HCT116 (cell line): ENCODE data around the gene ROS1. TPM values are rescaled to one million over a fixed set of nuclear protein-coding genes. Genes with fewer than 3 reads are reported as not detected.

Experiments
- ATAC-seq: fragments of 200-7000 bp; cut with Tn5 transposase; 2 replicates; pipeline ENCODE4 v1.9.1; 2020; ENCODE audit warnings: mild to moderate bottlenecking, moderate library complexity
- BruUV-seq: library from RNA; stranded (reverse); fragments of 400-500 nt; replicated peaks from 2 replicates; lab custom pipeline; 2021; lab: Mats Ljungman, UMichigan
- CTCF ChIA-PET: fragments of 300-600 bp; sonication (Branson Sonifier 250); formaldehyde crosslinking; loops from one replicate; lab custom pipeline; 2021; ENCODE audit warnings: antibody characterized with exemption; lab: Charles Lee
- POLR2A ChIA-PET: fragments of 300-600, 350-600 bp; sonication (Branson Sonifier 250); formaldehyde crosslinking; loops from one replicate; lab custom pipeline; 2021; ENCODE audit warnings: antibody characterized with exemption; lab: Charles Lee
- RAD21 ChIA-PET, 2 experiments: fragments of 300-600 bp; sonication (Branson Sonifier 250); formaldehyde crosslinking; loops; one replicate each; lab custom pipeline; 2023; ENCODE audit warnings: low total read pairs in 2 of 2; ENCODE audit not compliant: uncharacterized antibody in 2 of 2, unreplicated experiment in 2 of 2, low non-redundant PET in 1 of 2; lab: Charles Lee
- DNase-seq: peaks from one replicate; pipeline ENCODE4 v3.0.0-alpha.2; 2010; ENCODE audit warnings: low read depth, low spot score
- H2AFZ ChIP-seq: fragments of 200-600 bp; shearing (Covaris generic), sonication (generic); 2 replicates; pipeline ENCODE4 v1.6.1; 2017; ENCODE audit warnings: low read depth, mixed run types, mixed read lengths, antibody characterized with exemption, low read length; ENCODE audit not compliant: poor library complexity, severe bottlenecking
- H3K27ac ChIP-seq: 2 replicates; pipeline ENCODE4 v1.5.1; 2012; ENCODE audit warnings: low read depth, low read length
- H3K27me3 ChIP-seq: fragments of 200-600 bp; sonication (generic); 2 replicates; pipeline ENCODE4 v1.6.1; 2016; ENCODE audit warnings: mixed run types, low read length, mixed read lengths; ENCODE audit not compliant: insufficient read depth
- H3K36me3 ChIP-seq, 2 experiments: fragments of 200-500 bp in 1 of 2; fragments of 200-600 bp in 1 of 2; sonication (Bioruptor generic) in 1 of 2; sonication (generic) in 1 of 2; 2 replicates each; pipeline versions ENCODE4 v1.5.1 to v1.6.1; 2014 to 2016; ENCODE audit warnings: low read length in 2 of 2, inconsistent platforms in 1 of 2, mixed read lengths in 1 of 2, mixed run types in 1 of 2; ENCODE audit not compliant: insufficient read depth in 2 of 2, control insufficient read depth in 1 of 2
- H3K4me1 ChIP-seq, 2 experiments: fragments of 200-600 bp in 1 of 2; sonication (generic) in 1 of 2; 2 replicates each; pipeline versions ENCODE4 v1.5.1 to v1.6.1; 2012 to 2017; ENCODE audit warnings: low read length in 2 of 2, inconsistent platforms in 1 of 2, mild to moderate bottlenecking in 1 of 2, mixed read lengths in 1 of 2, mixed run types in 1 of 2, moderate library complexity in 1 of 2; ENCODE audit not compliant: insufficient read depth in 2 of 2, control insufficient read depth in 1 of 2
- H3K4me2 ChIP-seq: fragments of 200-600 bp; sonication (generic); 2 replicates; pipeline ENCODE4 v1.6.1; 2017; ENCODE audit warnings: mixed run types, low read length, mixed read lengths
- H3K4me3 ChIP-seq, 2 experiments: fragments of 200-600 bp in 1 of 2; sonication (generic) in 1 of 2; replicated peaks in 1 of 2; 2 replicates each; pipeline ENCODE4 v1.5.1; 2011 to 2016; ENCODE audit warnings: low read length in 2 of 2, control low read depth in 1 of 2, low read depth in 1 of 2, mild to moderate bottlenecking in 1 of 2, mixed read lengths in 1 of 2, mixed run types in 1 of 2
- H3K79me2 ChIP-seq: fragments of 200-600 bp; sonication (generic); 2 replicates; pipeline ENCODE4 v1.6.1; 2017; ENCODE audit warnings: mild to moderate bottlenecking, mixed run types, low read length, moderate library complexity, mixed read lengths; ENCODE audit not compliant: insufficient read depth
- H3K9ac ChIP-seq: fragments of 200-600 bp; sonication (generic); 2 replicates; pipeline ENCODE4 v1.6.1; 2016; ENCODE audit warnings: low read length, mixed read lengths
- H3K9me2 ChIP-seq: fragments of 200-600 bp; sonication (generic), shearing (Covaris generic); 2 replicates; pipeline ENCODE4 v1.6.1; 2017; ENCODE audit warnings: mixed run types, mild to moderate bottlenecking, moderate library complexity; ENCODE audit not compliant: insufficient read depth
- H3K9me3 ChIP-seq, 2 experiments: fragments of 200-500 bp in 1 of 2; fragments of 200-600 bp in 1 of 2; sonication (Bioruptor generic) in 1 of 2; sonication (generic) in 1 of 2; 2 replicates each; pipeline ENCODE4 v1.6.1; 2014 to 2017; ENCODE audit warnings: low read length in 2 of 2, mixed read lengths in 2 of 2, inconsistent platforms in 1 of 2, low read depth in 1 of 2, mild to moderate bottlenecking in 1 of 2, mixed run types in 1 of 2, moderate library complexity in 1 of 2; ENCODE audit not compliant: control insufficient read depth in 1 of 2, insufficient read depth in 1 of 2
- H4K20me1 ChIP-seq: fragments of 200-600 bp; sonication (generic), shearing (Covaris generic); 2 replicates; pipeline ENCODE4 v1.6.1; 2017; ENCODE audit warnings: mixed run types, mild to moderate bottlenecking, moderate library complexity; ENCODE audit not compliant: insufficient read depth
- ATF3 ChIP-seq: IDR thresholded peaks from 2 replicates; pipeline ENCODE4 v1.6.1; 2012
- CBX3 ChIP-seq: IDR thresholded peaks from 2 replicates; pipeline ENCODE4 v1.6.1; 2012; ENCODE audit warnings: low read depth
- CTCF ChIP-seq, 3 experiments: fragments of 200-600 bp in 1 of 3; sonication (generic) in 1 of 3; IDR thresholded peaks in 2 of 3; conservative IDR thresholded peaks in 1 of 3; 2 replicates each; pipeline ENCODE4 v1.5.1; 2012 to 2017; ENCODE audit warnings: low read depth in 2 of 3, low read length in 2 of 3, antibody characterized with exemption in 1 of 3, borderline replicate concordance in 1 of 3, control low read depth in 1 of 3, mild to moderate bottlenecking in 1 of 3, mixed read lengths in 1 of 3, mixed run types in 1 of 3, moderate library complexity in 1 of 3; ENCODE audit not compliant: insufficient read depth in 1 of 3
- EGR1 ChIP-seq: IDR thresholded peaks from 2 replicates; pipeline ENCODE4 v1.6.1; 2012; ENCODE audit warnings: low read depth
- EZH2phosphoT487 ChIP-seq: fragments of 200-600 bp; IDR thresholded peaks from 2 replicates; pipeline ENCODE4 v1.6.1; 2018; ENCODE audit warnings: antibody characterized with exemption, borderline replicate concordance
- FOSL1 ChIP-seq: IDR thresholded peaks from 2 replicates; pipeline ENCODE4 v1.6.1; 2012; ENCODE audit warnings: low read depth
- JUND ChIP-seq: IDR thresholded peaks from 2 replicates; pipeline ENCODE4 v1.6.1; 2012
- POLR2A ChIP-seq: IDR thresholded peaks from 2 replicates; pipeline ENCODE4 v1.7.0; 2011; ENCODE audit warnings: borderline replicate concordance; ENCODE audit not compliant: insufficient read depth, insufficient read length; ENCODE audit errors: extremely low read depth
- POLR2AphosphoS5 ChIP-seq: IDR thresholded peaks from 2 replicates; pipeline ENCODE4 v1.6.1; 2011; ENCODE audit warnings: mild to moderate bottlenecking, low read depth, low read length, moderate library complexity
- TCF7L2 ChIP-seq: IDR thresholded peaks from 2 replicates; pipeline ENCODE4 v1.7.0; 2011; ENCODE audit warnings: borderline replicate concordance, inconsistent platforms; ENCODE audit not compliant: insufficient read depth, insufficient read length; ENCODE audit errors: extremely low read depth
- YY1 ChIP-seq: IDR thresholded peaks from 2 replicates; pipeline ENCODE4 v1.6.1; 2011; ENCODE audit warnings: low read length, low read depth, moderate library complexity, mild to moderate bottlenecking; ENCODE audit not compliant: insufficient replicate concordance; ENCODE audit errors: extremely low read depth
- ZBTB33 ChIP-seq: IDR thresholded peaks from 2 replicates; pipeline ENCODE4 v1.6.1; 2011; ENCODE audit warnings: mild to moderate bottlenecking, low read length, moderate library complexity; ENCODE audit not compliant: insufficient replicate concordance; ENCODE audit errors: extremely low read depth
- ZFX ChIP-seq: fragments of 450-650 bp; IDR thresholded peaks from 2 replicates; pipeline ENCODE4 v1.6.1; 2017
- intact Hi-C: fragments of 100-400 bp; cut with micrococcal nuclease; formaldehyde crosslinking; loops from 2 replicates; pipeline ENCODE4 v1.10.0; 2022
- total RNA-seq: library from RNA; stranded (reverse); gene quantifications from one replicate; pipeline ENCODE4 v1.2.1, GENCODE V29; 2021; ENCODE audit not compliant: unreplicated experiment

Gene ROS1
- total RNA-seq, 1 experiment from 2014 or later = not detected

GRCh38 chr6:117418320-117418719, 7.4 kb downstream of the ROS1 start:
- H3K4me3 ChIP-seq = no peak overlapping the region
- ChIA-PET POLR2A (interaction anchor here (0.6 kb wide), 1 partner anchor 20 kb away, joined by 3 read pairs; no protein-coding TSS in a partner anchor), CTCF (no interaction called here), RAD21 (no interaction called here)
- H3K4me2 ChIP-seq = no peak overlapping the region
- H3K79me2 ChIP-seq = no peaks in the 10 kb centered on the region
- H3K9me3 ChIP-seq = no peaks in the 10 kb centered on the region
- TF ChIP-seq FOSL1 (no peak), POLR2A (no peak), CBX3 (no peak), EZH2phosphoT487 (no peak), POLR2AphosphoS5 (no peak), ZFX (no peak), ZBTB33 (no peak), CTCF (IDR thresholded peaks at IDR 0.05 in 2 of 3, conservative IDR thresholded peaks at IDR 0.05 in 1 of 3; ENCODE audit: borderline replicate concordance in 1 of 3, insufficient read depth in 1 of 3, low read depth in 2 of 3, low read length in 2 of 3) (no peak), TCF7L2 (no peak), JUND (no peak), ATF3 (no peak), YY1 (no peak), EGR1 (no peak)
- TF ChIP-seq, all 23 proteins: peak for 0
- H3K27ac ChIP-seq = no peak overlapping the region
- no peaks in the 10 kb centered on the region for H3K27me3 ChIP-seq
- BruUV-seq = no TSS peak
- intact Hi-C loops = no loop called here
- DNase-seq (no peak), ATAC-seq (no peak)
- H3K36me3 ChIP-seq = no peaks in the 10 kb centered on the region
- no peaks in the 10 kb centered on the region for H4K20me1 ChIP-seq
- H3K9ac ChIP-seq = no peak overlapping the region
- H3K9me2 ChIP-seq = no peaks in the 10 kb centered on the region
- no peaks in the 10 kb centered on the region for H3K4me1 ChIP-seq
- H2AFZ ChIP-seq = no peak overlapping the region
